Left ventricle myocardium inferior (tissue), 1 donor: ENCODE results near the gene ZNF792. TPM values are rescaled to one million over a fixed set of nuclear protein-coding genes. Genes with fewer than 3 reads are reported as not detected.
"Not testable (repeated sequence)": the region's sequence is repeated elsewhere in the genome, so short reads cannot be mapped to it uniquely, and the experiment has no call there.

Experiments
- DNase-seq: peaks from one replicate; pipeline ENCODE4 v3.0.0-alpha.2; 2020
- H3K27ac ChIP-seq: fragments of 200-600 bp; replicated peaks from 2 replicates; pipeline ENCODE4 v1.8.0; 2021
- H3K27me3 ChIP-seq: fragments of 200-600 bp; 2 replicates; pipeline ENCODE4 v1.8.0; 2021; ENCODE audit warnings: low read depth
- H3K36me3 ChIP-seq: fragments of 200-600 bp; 2 replicates; pipeline ENCODE4 v1.8.0; 2021
- H3K4me1 ChIP-seq: fragments of 200-600 bp; 2 replicates; pipeline ENCODE4 v1.8.0; 2021
- H3K4me3 ChIP-seq: fragments of 200-600 bp; 2 replicates; pipeline ENCODE4 v1.8.0; 2021; ENCODE audit warnings: mild to moderate bottlenecking, moderate library complexity
- H3K9me3 ChIP-seq: fragments of 200-600 bp; replicated peaks from 2 replicates; pipeline ENCODE4 v1.8.0; 2021
- intact Hi-C: fragments of 100-400 bp; cut with micrococcal nuclease; formaldehyde crosslinking; loops from one replicate; pipeline ENCODE4 v1.11.0; 2022
- total RNA-seq: library from RNA; stranded (reverse); fragmentation: NEBNext Ultra II Directional; extraction: Animal tissue kit (Norgen Biotek cat#: 25700); gene quantifications from one replicate; pipeline ENCODE4 v1.2.1, GENCODE V29; 2021
- TF ChIP-seq, protein P1 (sequence below): fragments of 200-600 bp; IDR thresholded peaks from 2 replicates; pipeline ENCODE4 v1.8.0; 2021; ENCODE audit warnings: antibody characterized with exemption, mild to moderate bottlenecking, borderline replicate concordance
- donor health status: DM: no; HTN: yes; CAD: no; lungs with severe emphysema.

The ZNF792 gene
- total RNA-seq, 1 donor from 2014 or later, result 3.2 TPM

DNA sequence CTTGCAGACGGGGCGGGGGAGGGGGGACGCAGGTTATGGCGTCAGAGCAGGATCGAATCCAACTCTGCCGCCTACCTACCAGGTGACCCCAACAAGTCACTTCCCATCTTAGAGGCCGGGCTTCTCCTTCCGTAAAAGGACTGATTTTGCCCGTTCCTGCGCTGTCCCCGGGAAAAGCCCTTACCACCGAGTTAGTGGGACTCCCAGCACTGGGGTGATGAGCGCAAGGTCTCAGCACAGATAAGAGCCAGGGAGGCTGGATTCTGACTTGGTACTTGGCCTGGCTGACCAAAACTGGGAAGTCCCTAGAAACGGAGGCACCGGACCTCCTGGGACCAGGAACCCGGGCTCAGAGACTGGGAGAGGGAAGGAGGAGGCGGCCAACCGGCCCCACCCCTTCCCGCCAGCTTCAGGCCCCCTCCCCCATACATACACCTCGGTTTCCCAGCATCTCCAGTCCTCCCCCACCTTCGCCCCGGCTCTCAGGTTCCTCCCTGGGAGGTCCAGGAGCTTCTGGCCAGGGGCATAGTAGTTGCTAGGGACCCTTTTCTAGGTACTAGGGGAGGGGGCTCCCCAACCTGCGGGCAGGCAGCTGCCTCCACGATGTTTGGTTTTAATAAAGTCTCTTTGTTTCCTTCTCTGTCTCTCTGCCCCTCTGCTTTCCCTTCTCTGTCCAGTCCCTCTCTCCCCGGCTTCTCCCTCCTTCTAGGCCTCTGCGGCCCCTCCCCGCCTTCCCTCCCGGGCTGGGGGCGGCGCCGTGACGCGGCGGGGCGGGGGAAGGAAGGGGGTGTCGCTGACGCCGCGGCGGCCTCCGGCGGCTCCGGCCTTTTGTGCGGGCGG, 35.7 kb upstream of the ZNF792 start, which contains the start of gene GRAMD1A:
Gene GRAMD1A (plus strand): TSS at position 826 of the 840 bp plus-strand sequence. CDS start 156 bp downstream, outside the sequence.
- peaks cover 5% of the 10 kb centered on the region for H3K36me3 ChIP-seq
- peak; percentile 90 for DNase-seq
- no peaks in the 10 kb centered on the region for H3K9me3 ChIP-seq
- H3K4me1 ChIP-seq, result peaks cover 91% of the 10 kb centered on the region
- H3K27ac ChIP-seq, result peak within 1 kb of the TSS; percentile 96
- H3K4me3 ChIP-seq, result peak within 1 kb of the TSS; percentile 86
- TF ChIP-seq, protein P1, sequence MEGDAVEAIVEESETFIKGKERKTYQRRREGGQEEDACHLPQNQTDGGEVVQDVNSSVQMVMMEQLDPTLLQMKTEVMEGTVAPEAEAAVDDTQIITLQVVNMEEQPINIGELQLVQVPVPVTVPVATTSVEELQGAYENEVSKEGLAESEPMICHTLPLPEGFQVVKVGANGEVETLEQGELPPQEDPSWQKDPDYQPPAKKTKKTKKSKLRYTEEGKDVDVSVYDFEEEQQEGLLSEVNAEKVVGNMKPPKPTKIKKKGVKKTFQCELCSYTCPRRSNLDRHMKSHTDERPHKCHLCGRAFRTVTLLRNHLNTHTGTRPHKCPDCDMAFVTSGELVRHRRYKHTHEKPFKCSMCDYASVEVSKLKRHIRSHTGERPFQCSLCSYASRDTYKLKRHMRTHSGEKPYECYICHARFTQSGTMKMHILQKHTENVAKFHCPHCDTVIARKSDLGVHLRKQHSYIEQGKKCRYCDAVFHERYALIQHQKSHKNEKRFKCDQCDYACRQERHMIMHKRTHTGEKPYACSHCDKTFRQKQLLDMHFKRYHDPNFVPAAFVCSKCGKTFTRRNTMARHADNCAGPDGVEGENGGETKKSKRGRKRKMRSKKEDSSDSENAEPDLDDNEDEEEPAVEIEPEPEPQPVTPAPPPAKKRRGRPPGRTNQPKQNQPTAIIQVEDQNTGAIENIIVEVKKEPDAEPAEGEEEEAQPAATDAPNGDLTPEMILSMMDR, result no peak
- no peaks in the 10 kb centered on the region for H3K27me3 ChIP-seq
- intact Hi-C loops, result no loop called here

DNA sequence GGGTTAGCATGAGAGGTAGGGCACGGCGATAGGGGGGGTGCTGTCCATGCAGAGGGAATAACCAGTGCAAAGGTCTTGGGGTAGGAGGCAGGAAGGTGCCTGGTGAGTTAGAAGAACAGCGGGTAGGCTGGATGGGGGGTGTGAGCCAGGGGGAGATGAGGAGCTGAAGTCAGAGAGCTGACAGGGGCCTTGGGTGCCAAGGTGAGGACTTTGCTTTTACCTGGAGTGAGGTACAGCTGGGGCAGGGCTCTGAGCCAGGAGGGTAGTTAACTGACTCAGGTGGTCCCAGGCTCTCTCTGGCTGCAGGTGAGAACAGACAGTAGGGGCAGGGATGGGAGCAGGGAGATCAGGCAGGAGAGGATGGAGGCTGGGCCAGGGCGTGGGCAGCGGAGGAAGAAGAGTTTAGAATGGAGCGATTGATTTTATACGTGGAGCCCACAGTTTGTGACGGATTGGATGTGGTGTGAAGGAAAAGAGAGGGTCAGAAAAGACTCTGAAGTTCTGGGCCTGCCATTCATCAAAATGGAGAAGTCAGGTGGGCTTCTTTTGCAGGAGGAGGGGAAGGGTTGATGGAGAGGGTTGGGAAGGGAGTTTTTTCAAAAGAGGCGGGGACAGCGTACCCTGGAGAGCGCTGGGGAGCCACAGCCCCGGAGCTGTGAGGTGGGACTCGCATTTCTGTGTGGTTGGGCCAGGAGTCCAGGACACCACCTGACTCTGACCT, 34.9 kb upstream of the ZNF792 start:
- peaks cover 91% of the 10 kb centered on the region for H3K4me1 ChIP-seq
- intact Hi-C loops, result no loop called here
- peak overlapping the region; percentile 86 for H3K4me3 ChIP-seq

DNA sequence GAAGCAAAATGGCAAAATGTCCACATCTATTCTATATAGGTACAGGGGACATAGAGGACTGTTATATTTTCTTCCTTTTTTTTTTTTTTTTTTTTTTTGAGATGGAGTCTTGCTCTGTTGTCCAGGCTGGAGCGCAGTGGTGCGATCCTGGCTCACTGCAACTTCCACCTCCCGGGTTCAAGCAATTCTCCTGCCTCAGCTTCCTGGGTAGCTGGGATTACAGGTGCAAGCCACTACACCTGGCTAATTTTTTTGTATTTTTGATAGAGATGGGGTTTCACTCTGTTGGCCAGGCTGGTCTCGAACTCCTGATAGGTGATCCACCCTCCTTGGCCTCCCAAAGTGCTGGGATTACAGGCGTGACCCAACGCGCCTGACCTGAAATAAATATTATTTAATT, 34.2 kb upstream of the ZNF792 start:
- intact Hi-C loops, DNase-seq, H3K27me3 ChIP-seq, H3K9me3 ChIP-seq, H3K4me3 ChIP-seq, H3K36me3 ChIP-seq: not testable (repeated sequence)
- Histone ChIP-seq H3K27ac (peak overlapping the region; percentile 76), H3K4me1 (peaks cover 84% of the 10 kb centered on the region)

More for the DNA sequence above, 34.9 kb upstream of the ZNF792 start:
- TF ChIP-seq, protein P1, result no peak
- no peaks in the 10 kb centered on the region for H3K27me3 ChIP-seq
- peak overlapping the region; percentile 96 for H3K27ac ChIP-seq
- DNase-seq, result no peak
- peaks cover 5% of the 10 kb centered on the region for H3K36me3 ChIP-seq
- no peaks in the 10 kb centered on the region for H3K9me3 ChIP-seq

DNA sequence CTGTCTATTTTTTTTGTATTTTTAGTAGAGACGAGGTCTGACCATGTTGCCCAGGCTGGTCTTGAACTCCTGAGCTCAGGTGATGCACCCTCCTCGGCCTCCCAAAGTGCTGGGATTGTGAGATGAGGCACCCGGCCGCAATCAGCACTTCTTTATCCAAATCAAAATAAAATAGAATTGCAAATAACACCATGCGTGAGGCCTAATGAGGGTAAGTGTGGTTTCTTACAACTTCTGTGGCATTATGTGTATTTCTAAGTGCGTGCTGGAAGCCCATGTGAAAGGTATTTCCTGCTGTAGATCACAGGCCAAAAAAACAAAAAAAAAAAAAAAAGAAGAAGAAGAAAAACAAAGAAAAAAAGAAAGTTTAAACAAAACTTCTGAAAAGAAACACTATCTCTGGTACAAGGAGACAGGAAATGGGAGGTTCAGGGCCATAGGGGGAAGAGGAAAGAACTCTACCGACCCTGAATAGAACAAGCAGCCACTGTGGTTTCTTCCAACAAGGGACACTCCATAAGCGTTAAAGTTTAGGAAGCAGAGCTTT, 33.1 kb upstream of the ZNF792 start:
- intact Hi-C loops, result no loop called here

DNA sequence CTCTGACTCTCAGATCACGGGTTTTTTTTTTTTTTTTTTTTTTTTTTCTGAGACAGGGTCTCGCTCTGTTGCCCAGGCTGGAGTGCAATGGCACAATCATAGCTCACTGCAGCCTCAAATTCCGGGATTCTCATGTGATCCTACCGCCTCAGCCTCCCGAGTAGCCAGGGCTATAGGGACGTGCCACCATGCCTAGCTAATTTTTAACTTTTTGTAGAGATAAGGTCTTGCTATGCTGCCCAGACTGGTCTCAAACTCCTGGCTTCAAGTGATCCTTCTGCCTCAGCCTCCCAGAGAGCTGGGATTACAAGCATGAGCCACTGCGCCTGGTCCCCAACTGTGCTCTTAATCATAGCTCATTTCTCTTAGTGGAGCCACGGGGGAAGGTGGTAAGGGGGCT, 31.5 kb upstream of the ZNF792 start:
- no peaks in the 10 kb centered on the region for H3K9me3 ChIP-seq
- no peaks in the 10 kb centered on the region for H3K36me3 ChIP-seq
- no peak for DNase-seq
- H3K4me1 ChIP-seq, result peaks cover 57% of the 10 kb centered on the region
- TF ChIP-seq, protein P1, result no peak
- no peaks in the 10 kb centered on the region for H3K27me3 ChIP-seq
- intact Hi-C loops, result no loop called here
- H3K4me3 ChIP-seq, result no peak overlapping the region
- H3K27ac ChIP-seq, result peak overlapping the region; percentile 88

More for the DNA sequence above, 33.1 kb upstream of the ZNF792 start:
- Histone ChIP-seq H3K4me1 (peaks cover 73% of the 10 kb centered on the region), H3K27ac (peak overlapping the region; percentile 76), H3K9me3 (no peaks in the 10 kb centered on the region), H3K36me3 (peaks cover 3% of the 10 kb centered on the region), H3K4me3 (no peak overlapping the region), H3K27me3 (no peaks in the 10 kb centered on the region)
- TF ChIP-seq, protein P1, result no peak
- DNase-seq, result no peak
